ENCODE measurements around the gene MLLT1. TPM values are rescaled to one million over a fixed set of nuclear protein-coding genes. Genes with fewer than 3 reads are reported as not detected.
"Not testable (repeated sequence)": the region's sequence is repeated elsewhere in the genome, so short reads cannot be mapped to it uniquely, and the experiment has no call there.

Gene MLLT1
- total RNA-seq, 1 donor from 2014 or later, result 23.1 TPM

GRCh38 chr19:6319376-6319775, 39.6 kb upstream of the MLLT1 start:
- Histone ChIP-seq H3K27me3 (ENCODE audit: control insufficient read depth, insufficient read depth, low read length) (no peaks in the 10 kb centered on the region), H3K36me3 (ENCODE audit: control insufficient read depth, insufficient read depth, low read length) (no peaks in the 10 kb centered on the region), H3K4me3 (ENCODE audit: low read depth, low read length) (no peak overlapping the region)
- TF ChIP-seq, protein P1, sequence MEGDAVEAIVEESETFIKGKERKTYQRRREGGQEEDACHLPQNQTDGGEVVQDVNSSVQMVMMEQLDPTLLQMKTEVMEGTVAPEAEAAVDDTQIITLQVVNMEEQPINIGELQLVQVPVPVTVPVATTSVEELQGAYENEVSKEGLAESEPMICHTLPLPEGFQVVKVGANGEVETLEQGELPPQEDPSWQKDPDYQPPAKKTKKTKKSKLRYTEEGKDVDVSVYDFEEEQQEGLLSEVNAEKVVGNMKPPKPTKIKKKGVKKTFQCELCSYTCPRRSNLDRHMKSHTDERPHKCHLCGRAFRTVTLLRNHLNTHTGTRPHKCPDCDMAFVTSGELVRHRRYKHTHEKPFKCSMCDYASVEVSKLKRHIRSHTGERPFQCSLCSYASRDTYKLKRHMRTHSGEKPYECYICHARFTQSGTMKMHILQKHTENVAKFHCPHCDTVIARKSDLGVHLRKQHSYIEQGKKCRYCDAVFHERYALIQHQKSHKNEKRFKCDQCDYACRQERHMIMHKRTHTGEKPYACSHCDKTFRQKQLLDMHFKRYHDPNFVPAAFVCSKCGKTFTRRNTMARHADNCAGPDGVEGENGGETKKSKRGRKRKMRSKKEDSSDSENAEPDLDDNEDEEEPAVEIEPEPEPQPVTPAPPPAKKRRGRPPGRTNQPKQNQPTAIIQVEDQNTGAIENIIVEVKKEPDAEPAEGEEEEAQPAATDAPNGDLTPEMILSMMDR (IDR thresholded peaks at IDR 0.05; ENCODE audit: insufficient read depth, low read length, poor library complexity, severe bottlenecking), result no peak
- no peak for DNase-seq (ENCODE audit: low read depth)

GRCh38 chr19:6318772-6319171, 39.0 kb upstream of the MLLT1 start:
- no peaks in the 10 kb centered on the region for H3K36me3 ChIP-seq (ENCODE audit: control insufficient read depth, insufficient read depth, low read length)
- TF ChIP-seq, protein P1 (IDR thresholded peaks at IDR 0.05; ENCODE audit: insufficient read depth, low read length, poor library complexity, severe bottlenecking), result no peak
- DNase-seq (ENCODE audit: low read depth), result no peak
- H3K4me3 ChIP-seq (ENCODE audit: low read depth, low read length), result no peak overlapping the region
- no peaks in the 10 kb centered on the region for H3K27me3 ChIP-seq (ENCODE audit: control insufficient read depth, insufficient read depth, low read length)

DNA sequence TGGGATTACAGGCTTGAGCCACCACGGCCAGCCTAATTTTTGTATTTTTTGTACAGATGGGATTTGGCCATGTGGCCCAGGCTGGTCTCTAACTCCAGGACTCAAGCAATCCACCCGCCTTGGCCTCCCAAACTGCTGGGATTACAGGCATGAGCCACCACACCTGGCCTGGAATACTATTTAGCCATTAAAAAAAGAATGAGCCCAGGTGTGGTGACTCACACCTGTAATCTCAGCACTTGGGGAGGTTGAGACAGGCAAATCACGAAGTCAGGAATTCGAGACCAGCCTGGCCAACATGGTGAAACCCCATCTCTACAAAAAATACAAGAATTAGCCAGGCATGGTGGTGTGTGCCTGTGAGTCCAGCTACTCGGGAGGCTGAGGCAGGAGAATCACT, 35.9 kb upstream of the MLLT1 start:
- not testable (repeated sequence) for H3K27me3 ChIP-seq (ENCODE audit: control insufficient read depth, insufficient read depth, low read length); H3K36me3 ChIP-seq (ENCODE audit: control insufficient read depth, insufficient read depth, low read length); DNase-seq (ENCODE audit: low read depth); H3K4me3 ChIP-seq (ENCODE audit: low read depth, low read length)

GRCh38 chr19:6313398-6313969, 33.7 kb upstream of the MLLT1 start:
- H3K4me3 ChIP-seq (ENCODE audit: low read depth, low read length), result no peak overlapping the region
- H3K36me3 ChIP-seq (ENCODE audit: control insufficient read depth, insufficient read depth, low read length), result no peaks in the 10 kb centered on the region
- TF ChIP-seq, protein P1 (IDR thresholded peaks at IDR 0.05; ENCODE audit: insufficient read depth, low read length, poor library complexity, severe bottlenecking), result no peak
- no peak for DNase-seq (ENCODE audit: low read depth)
- no peaks in the 10 kb centered on the region for H3K27me3 ChIP-seq (ENCODE audit: control insufficient read depth, insufficient read depth, low read length)

DNA sequence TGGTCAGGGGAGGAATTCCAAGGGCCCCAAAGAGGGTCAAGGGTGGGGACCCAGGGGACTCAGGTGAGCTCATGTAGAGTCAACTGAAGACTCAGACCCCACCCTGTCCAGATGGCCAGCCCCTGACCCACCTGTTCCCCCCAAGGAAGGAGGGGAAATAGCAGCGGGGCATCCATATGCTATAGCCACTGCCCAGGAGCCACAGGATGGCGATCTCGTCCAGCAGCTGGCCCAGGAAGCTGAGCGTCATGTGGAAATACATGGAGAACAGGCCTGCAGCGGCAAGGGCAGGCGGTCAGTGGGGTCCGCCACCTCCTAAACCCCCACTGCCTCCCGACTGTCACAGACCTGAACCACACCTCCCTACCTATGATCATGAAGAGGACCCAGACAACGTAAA, 32.2 kb upstream of the MLLT1 start:
- Histone ChIP-seq H3K27me3 (ENCODE audit: control insufficient read depth, insufficient read depth, low read length) (no peaks in the 10 kb centered on the region), H3K4me3 (ENCODE audit: low read depth, low read length) (no peak overlapping the region), H3K36me3 (ENCODE audit: control insufficient read depth, insufficient read depth, low read length) (no peaks in the 10 kb centered on the region)
- TF ChIP-seq, protein P1 (IDR thresholded peaks at IDR 0.05; ENCODE audit: insufficient read depth, low read length, poor library complexity, severe bottlenecking), result no peak
- no peak for DNase-seq (ENCODE audit: low read depth)

DNA sequence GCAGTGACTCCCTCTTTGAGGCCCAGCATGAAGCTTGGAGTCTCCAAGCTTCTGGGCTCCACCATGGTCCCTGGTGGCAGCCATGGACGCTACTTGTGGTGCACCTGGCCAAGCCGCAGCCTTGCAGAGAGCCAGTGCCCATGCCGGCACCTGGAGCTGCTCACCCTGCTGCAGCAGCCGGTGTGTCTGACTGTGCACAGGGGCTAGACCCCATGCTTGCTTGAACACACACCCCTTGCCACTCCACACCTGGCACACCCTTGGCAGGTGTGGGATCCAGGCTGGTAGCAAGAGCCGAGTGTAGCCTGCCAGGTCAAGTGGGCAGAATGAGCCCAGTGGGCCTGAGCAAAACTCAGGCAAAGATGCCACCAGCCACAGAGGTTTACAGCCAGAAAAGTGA, 18.6 kb upstream of the MLLT1 start:
- Histone ChIP-seq H3K4me3 (ENCODE audit: low read depth, low read length) (no peak overlapping the region), H3K36me3 (ENCODE audit: control insufficient read depth, insufficient read depth, low read length) (no peaks in the 10 kb centered on the region), H3K27me3 (ENCODE audit: control insufficient read depth, insufficient read depth, low read length) (no peaks in the 10 kb centered on the region)
- TF ChIP-seq, protein P1 (IDR thresholded peaks at IDR 0.05; ENCODE audit: insufficient read depth, low read length, poor library complexity, severe bottlenecking), result no peak
- DNase-seq (ENCODE audit: low read depth), result no peak
